H9 (cell line): ENCODE measurements around the gene SLC25A48. TPM values are rescaled to one million over a fixed set of nuclear protein-coding genes. Genes with fewer than 3 reads are reported as not detected.

Experiments used
- DNase-seq: peaks from one replicate; pipeline ENCODE4 v3.0.0-alpha.2; 2017
- H2AFZ ChIP-seq: one replicate; pipeline ENCODE4 v1.6.1; 2013; ENCODE audit warnings: mild to moderate bottlenecking, low read length, control low read depth, moderate library complexity
- H2AK5ac ChIP-seq: 2 replicates; pipeline ENCODE4 v1.6.1; 2013; ENCODE audit warnings: low read length, control low read depth, mixed read lengths; ENCODE audit not compliant: insufficient read length
- H2BK120ac ChIP-seq: one replicate; pipeline ENCODE4 v1.6.1; 2013; ENCODE audit warnings: low read depth, mild to moderate bottlenecking, low read length, control low read depth, inconsistent platforms; ENCODE audit not compliant: poor library complexity, severe bottlenecking
- H2BK12ac ChIP-seq: 2 replicates; pipeline ENCODE4 v1.6.1; 2013; ENCODE audit warnings: low read length, control low read depth, mixed read lengths, low read depth; ENCODE audit not compliant: insufficient read length
- H2BK15ac ChIP-seq: 2 replicates; pipeline ENCODE4 v1.6.1; 2013; ENCODE audit warnings: low read depth, low read length, control low read depth
- H2BK20ac ChIP-seq: one replicate; pipeline ENCODE4 v1.6.1; 2013; ENCODE audit warnings: low read depth, mild to moderate bottlenecking, low read length, control low read depth, inconsistent platforms; ENCODE audit not compliant: poor library complexity, severe bottlenecking
- H2BK5ac ChIP-seq: 2 replicates; pipeline ENCODE4 v1.6.1; 2013; ENCODE audit warnings: low read length, control low read depth, mixed read lengths; ENCODE audit not compliant: insufficient read length
- H3K14ac ChIP-seq: 2 replicates; pipeline ENCODE4 v1.6.1; 2013; ENCODE audit warnings: low read length, control low read depth; ENCODE audit not compliant: insufficient read depth
- H3K18ac ChIP-seq: 2 replicates; pipeline ENCODE4 v1.6.1; 2013; ENCODE audit warnings: low read depth, mild to moderate bottlenecking, mixed read lengths, low read length, control low read depth; ENCODE audit not compliant: insufficient read length
- H3K23ac ChIP-seq: 2 replicates; pipeline ENCODE4 v1.6.1; 2013; ENCODE audit warnings: low read length, control low read depth, mixed read lengths, low read depth; ENCODE audit not compliant: insufficient read length
- H3K23me2 ChIP-seq: 2 replicates; pipeline ENCODE4 v1.6.1; 2013; ENCODE audit warnings: low read depth, mild to moderate bottlenecking, mixed read lengths, low read length, control low read depth; ENCODE audit not compliant: insufficient read length, poor library complexity, severe bottlenecking
- H3K27ac ChIP-seq: 2 replicates; pipeline ENCODE4 v1.5.1; 2013; ENCODE audit warnings: low read length, control low read depth, mixed read lengths, low read depth; ENCODE audit not compliant: insufficient read length
- H3K27me3 ChIP-seq: 2 replicates; pipeline ENCODE4 v1.6.1; 2013; ENCODE audit warnings: low read length, control low read depth, inconsistent platforms; ENCODE audit not compliant: insufficient read depth
- H3K4ac ChIP-seq: 2 replicates; pipeline ENCODE4 v1.6.1; 2013; ENCODE audit warnings: low read depth, mild to moderate bottlenecking, control low read depth, inconsistent platforms, low read length, moderate library complexity
- H3K4me1 ChIP-seq: 2 replicates; pipeline ENCODE4 v1.6.1; 2013; ENCODE audit warnings: low read length, control low read depth, inconsistent platforms; ENCODE audit not compliant: insufficient read depth
- H3K4me2 ChIP-seq: 2 replicates; pipeline ENCODE4 v1.6.1; 2013; ENCODE audit warnings: low read length, control low read depth, mixed read lengths; ENCODE audit not compliant: insufficient read length, insufficient read depth
- H3K56ac ChIP-seq: 2 replicates; pipeline ENCODE4 v1.6.1; 2013; ENCODE audit warnings: low read depth, mild to moderate bottlenecking, mixed read lengths, low read length, control low read depth; ENCODE audit not compliant: insufficient read length
- H3K79me1 ChIP-seq: 2 replicates; pipeline ENCODE4 v1.6.1; 2013; ENCODE audit warnings: low read depth, mild to moderate bottlenecking, moderate library complexity, low read length, control low read depth, inconsistent platforms; ENCODE audit not compliant: insufficient read depth, poor library complexity, severe bottlenecking
- H3K79me2 ChIP-seq: 2 replicates; pipeline ENCODE4 v1.6.1; 2013; ENCODE audit warnings: low read length, control low read depth, inconsistent platforms; ENCODE audit not compliant: insufficient read depth
- H3K9ac ChIP-seq: 2 replicates; pipeline ENCODE4 v1.6.1; 2013; ENCODE audit warnings: low read length, control low read depth, mixed read lengths; ENCODE audit not compliant: insufficient read length; ENCODE audit errors: extremely low read depth
- H3K9me3 ChIP-seq: one replicate; pipeline ENCODE4 v1.6.1; 2013; ENCODE audit warnings: low read depth, low read length, inconsistent platforms; ENCODE audit not compliant: control insufficient read depth
- H3T11ph ChIP-seq: one replicate; pipeline ENCODE4 v1.6.1; 2013; ENCODE audit warnings: mild to moderate bottlenecking, low read length, control low read depth, inconsistent platforms
- H4K20me1 ChIP-seq: one replicate; pipeline ENCODE4 v1.6.1; 2013; ENCODE audit not compliant: control insufficient read depth, insufficient read length, insufficient read depth
- H4K5ac ChIP-seq: 2 replicates; pipeline ENCODE4 v1.6.1; 2013; ENCODE audit warnings: low read depth, mild to moderate bottlenecking, mixed read lengths, low read length, control low read depth; ENCODE audit not compliant: insufficient read length
- H4K8ac ChIP-seq: replicated peaks from 2 replicates; pipeline ENCODE4 v1.6.1; 2013; ENCODE audit warnings: low read length, control low read depth, mixed read lengths, low read depth; ENCODE audit not compliant: insufficient read length
- H4K91ac ChIP-seq: 2 replicates; pipeline ENCODE4 v1.6.1; 2013; ENCODE audit warnings: low read depth, mild to moderate bottlenecking, moderate library complexity, mixed read lengths, low read length, control low read depth; ENCODE audit not compliant: insufficient read length
- H3K27ac Mint-ChIP-seq, 3 experiments: 2 replicates in 2 of 3; 3 replicates in 1 of 3; pipeline ENCODE4 v1.8.0; 2020 to 2021; ENCODE audit warnings: mixed read lengths in 3 of 3, mild to moderate bottlenecking in 1 of 3, moderate library complexity in 1 of 3
- H3K27me3 Mint-ChIP-seq: 2 replicates; pipeline ENCODE4 v1.8.0; 2021; ENCODE audit warnings: low read depth, mild to moderate bottlenecking, moderate library complexity, mixed read lengths
- H3K36me3 Mint-ChIP-seq, 3 experiments: 2 replicates in 2 of 3; 3 replicates in 1 of 3; pipeline ENCODE4 v1.8.0; 2020 to 2021; ENCODE audit warnings: low read depth in 3 of 3, mixed read lengths in 3 of 3; ENCODE audit not compliant: insufficient read depth in 1 of 3
- H3K4me1 Mint-ChIP-seq, 2 experiments: 2 replicates each; pipeline ENCODE4 v1.8.0; 2020; ENCODE audit warnings: mixed read lengths in 2 of 2
- H3K4me3 Mint-ChIP-seq, 2 experiments: 2 replicates in 1 of 2; 3 replicates in 1 of 2; pipeline ENCODE4 v1.8.0; 2020 to 2021; ENCODE audit warnings: mild to moderate bottlenecking in 2 of 2, mixed read lengths in 2 of 2, moderate library complexity in 1 of 2
- H3K9me3 Mint-ChIP-seq, 2 experiments: 2 replicates in 1 of 2; 3 replicates in 1 of 2; pipeline ENCODE4 v1.8.0; 2020; ENCODE audit warnings: mild to moderate bottlenecking in 2 of 2, mixed read lengths in 2 of 2, moderate library complexity in 1 of 2
- CTCF ChIP-seq: fragments of 200-600 bp; sonication (generic); conservative IDR thresholded peaks from 3 replicates; pipeline ENCODE4 v1.8.0; 2021; ENCODE audit warnings: antibody characterized with exemption, mild to moderate bottlenecking
- WGBS: extraction: QIAGEN DNeasy Blood & Tissue Kit; methylation state at CpG from one replicate; pipeline ENCODE4 v1.1.7; 2013; ENCODE audit warnings: missing lambda C conversion rate, low lambda C conversion rate, mixed read lengths; ENCODE audit not compliant: insufficient read length; ENCODE audit errors: extremely low coverage; 5-methylcytosine and 5-hydroxymethylcytosine counted together
- total RNA-seq: library from RNA; stranded (reverse); gene quantifications from 2 replicates; pipeline ENCODE4 v1.2.1, GENCODE V29; 2021

SLC25A48 gene
- total RNA-seq, 1 experiment from 2014 or later = 0.66 TPM

GRCh38 chr5:135915466-135916001, 81.1 kb downstream of the SLC25A48 start:
- Histone ChIP-seq H4K20me1 (no peaks in the 10 kb centered on the region), H4K8ac (no peak overlapping the region), H2BK12ac (no peak overlapping the region), H3K18ac (no peak overlapping the region), H3K27ac (no peak overlapping the region), H3K79me2 (no peaks in the 10 kb centered on the region), H3K9me3 (no peaks in the 10 kb centered on the region), H3T11ph (no peak overlapping the region), H3K79me1 (no peaks in the 10 kb centered on the region), H3K27me3 (no peaks in the 10 kb centered on the region; the same call in 1 of the 2 replicates), H3K23me2 (no peaks in the 10 kb centered on the region), H3K14ac (no peak overlapping the region), H3K4me2 (no peak overlapping the region), H2BK120ac (no peak overlapping the region), H3K56ac (no peak overlapping the region), H2BK20ac (no peak overlapping the region), H4K91ac (no peak overlapping the region), H3K9ac (no peak overlapping the region), H2BK15ac (no peak overlapping the region), H2AK5ac (no peak overlapping the region), H3K23ac (no peak overlapping the region), H2AFZ (no peak overlapping the region), H2BK5ac (no peak overlapping the region), H3K4ac (no peak overlapping the region), H4K5ac (no peak overlapping the region), H3K4me1 (no peaks in the 10 kb centered on the region)
- whole genome bisulfite sequencing = no CpG with 5 or more reads among the region's 5 CpGs
- H3K27me3 Mint-ChIP-seq = peaks cover 81% of the 10 kb centered on the region
- no peak for TF ChIP-seq CTCF
- no peak overlapping the region for H3K27ac Mint-ChIP-seq
- DNase-seq = no peak
- no peaks in the 10 kb centered on the region for H3K36me3 Mint-ChIP-seq
- no peaks in the 10 kb centered on the region for H3K4me1 Mint-ChIP-seq
- no peaks in the 10 kb centered on the region for H3K9me3 Mint-ChIP-seq
- no peak overlapping the region for H3K4me3 Mint-ChIP-seq
